Stimulated activated CD8-positive, alpha-beta memory T cell treated with anti-CD3 and anti-CD28 coated beads, Interleukin-4, amount 100 ng/mL, for 4 hours (primary cell): ENCODE measurements around the gene SPOCD1.

Source experiments
- DNase-seq, 2 donors: peaks; one replicate each; pipeline ENCODE4 v3.0.0-alpha.2; 2020; ENCODE audit warnings: low read depth in 2 of 2, low spot score in 1 of 2

SPOCD1 gene

GRCh38 chr1:31801458-31801857 is 14.4 kb downstream of the SPOCD1 start:
- DNase-seq: no peak

GRCh38 chr1:31800674-31800967 is 15.2 kb downstream of the SPOCD1 start:
- no peak for DNase-seq

GRCh38 chr1:31799895-31800673 is 15.7 kb downstream of the SPOCD1 start:
- no peak for DNase-seq

- no peak for DNase-seq
Measured at GRCh38 chr1:31799196-31799894, 16.5 kb downstream of the SPOCD1 start.

GRCh38 chr1:31798433-31799195 is 17.2 kb downstream of the SPOCD1 start:
- DNase-seq: no peak

- no peak for DNase-seq
Measured at GRCh38 chr1:31798086-31798432, 17.8 kb downstream of the SPOCD1 start.

DNA sequence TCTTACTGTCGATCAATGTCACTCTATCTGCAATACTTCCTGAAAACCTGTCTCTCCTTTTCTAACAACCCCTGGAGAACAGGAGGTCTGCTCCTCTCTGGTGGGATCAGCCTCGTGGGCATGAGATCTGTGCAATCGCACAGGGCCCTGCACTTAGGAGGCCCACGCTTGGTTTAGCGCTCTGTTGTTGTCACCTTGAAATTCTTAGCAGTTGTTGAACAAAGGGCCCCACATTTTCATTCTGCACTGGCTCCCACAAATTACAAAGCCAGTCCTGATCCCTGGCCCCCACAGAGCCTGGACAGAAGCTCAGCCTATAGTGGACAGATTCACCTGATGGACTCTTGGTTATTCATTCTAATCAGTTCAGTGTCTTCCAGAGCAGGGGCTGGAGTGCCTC is 18.6 kb downstream of the SPOCD1 start:
- no peak for DNase-seq

DNA sequence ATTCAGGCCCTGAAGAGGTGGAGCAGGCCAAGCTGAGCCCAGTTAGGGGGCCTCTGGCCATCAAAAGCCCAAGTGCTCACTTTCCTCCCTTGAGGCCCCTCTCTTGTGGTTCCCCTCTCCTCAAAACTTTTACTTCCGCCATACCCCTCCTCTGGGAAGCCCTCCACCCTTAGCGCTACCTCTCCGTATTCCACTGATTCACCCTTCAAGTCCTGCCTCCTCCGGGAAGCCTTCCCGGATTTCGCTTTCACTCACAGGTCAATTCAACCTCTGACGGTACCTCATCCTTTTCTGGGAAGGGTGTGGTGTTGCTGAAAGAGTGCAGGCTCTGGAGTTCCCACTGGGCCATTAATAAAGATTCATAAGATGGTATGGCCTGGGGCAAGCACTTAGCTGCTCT is 19.1 kb downstream of the SPOCD1 start:
- no peak for DNase-seq

GRCh38 chr1:31795801-31796621 is 19.8 kb downstream of the SPOCD1 start:
- DNase-seq: no peak

- no peak for DNase-seq
Measured at GRCh38 chr1:31795096-31795675, 20.6 kb downstream of the SPOCD1 start.

DNA sequence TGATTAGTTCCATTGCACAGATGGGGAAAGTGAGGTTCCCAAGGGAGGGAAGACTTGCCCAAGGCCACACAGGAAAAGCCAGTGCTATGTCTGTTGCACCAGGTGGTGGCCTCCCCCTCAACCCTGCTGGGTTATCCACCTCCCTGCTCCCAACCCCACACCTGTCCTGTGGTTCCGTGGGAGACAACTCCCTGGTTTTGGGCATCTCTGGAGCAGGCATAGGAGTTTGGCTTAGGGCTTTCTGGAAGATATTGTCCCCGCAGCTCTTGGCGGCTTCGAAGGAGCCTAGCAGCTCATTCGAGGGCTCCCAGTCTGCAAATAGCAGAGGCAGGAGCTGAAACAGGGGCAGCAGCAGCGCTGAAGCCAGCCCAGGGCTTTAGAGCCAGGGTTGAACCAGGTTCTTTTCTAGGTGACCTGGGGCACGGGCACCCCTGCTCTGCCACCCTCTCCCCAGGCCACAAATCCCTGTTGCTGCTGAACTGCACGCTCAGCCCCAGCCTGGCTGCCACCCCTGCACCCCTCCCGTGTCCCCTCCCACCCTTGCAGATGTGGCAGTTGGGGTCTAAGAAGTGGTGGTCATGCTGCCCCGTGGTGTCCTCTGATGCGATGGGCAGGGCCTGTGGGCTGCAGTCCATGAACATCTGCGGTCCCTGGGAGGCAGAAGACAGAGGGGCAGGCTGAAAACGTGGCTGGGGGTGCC is 22.1 kb downstream of the SPOCD1 start:
- no peak for DNase-seq

- no peak for DNase-seq
Measured at GRCh38 chr1:31793086-31793485, 22.7 kb downstream of the SPOCD1 start.

DNA sequence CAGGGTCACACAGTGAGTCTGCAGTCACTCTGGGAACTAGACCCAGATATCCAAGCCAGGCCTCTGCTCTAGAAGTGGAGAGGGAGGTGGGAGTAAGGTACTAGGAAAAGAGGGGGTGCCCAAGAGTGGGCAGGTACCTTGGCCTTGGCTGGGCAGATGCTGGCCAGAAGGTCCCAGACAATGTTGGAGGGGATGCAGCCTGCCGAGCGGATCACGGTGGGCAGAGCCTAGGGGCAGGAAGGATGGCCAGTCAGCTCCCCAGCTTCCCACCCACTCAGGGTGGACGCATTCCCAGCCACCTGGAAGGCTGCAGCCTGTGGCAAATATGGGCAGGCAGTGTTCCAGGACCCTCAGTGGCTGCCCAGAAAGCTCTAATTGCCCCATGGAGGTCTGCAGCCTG is 23.3 kb downstream of the SPOCD1 start:
- DNase-seq: no peak

DNA sequence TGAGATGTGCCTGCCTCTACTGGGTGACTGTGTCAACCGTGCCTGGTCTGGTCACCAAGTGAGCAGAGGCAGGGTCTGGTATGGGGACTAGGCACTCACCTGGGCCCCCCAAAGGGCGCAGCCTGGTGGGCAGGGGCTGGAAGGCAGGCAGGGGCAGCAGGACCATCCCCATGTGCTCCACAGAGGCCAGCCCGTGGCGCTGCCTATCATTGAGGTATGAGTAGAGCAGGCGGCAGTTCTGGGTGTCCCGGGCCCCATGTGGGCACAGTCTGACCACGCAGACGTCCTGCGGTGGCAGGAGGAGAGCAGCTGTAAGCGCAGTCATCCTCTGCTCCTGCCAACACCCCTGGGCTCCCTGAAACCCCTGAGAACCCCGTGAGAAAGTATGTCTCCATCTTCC is 23.7 kb downstream of the SPOCD1 start:
- DNase-seq: no peak

DNA sequence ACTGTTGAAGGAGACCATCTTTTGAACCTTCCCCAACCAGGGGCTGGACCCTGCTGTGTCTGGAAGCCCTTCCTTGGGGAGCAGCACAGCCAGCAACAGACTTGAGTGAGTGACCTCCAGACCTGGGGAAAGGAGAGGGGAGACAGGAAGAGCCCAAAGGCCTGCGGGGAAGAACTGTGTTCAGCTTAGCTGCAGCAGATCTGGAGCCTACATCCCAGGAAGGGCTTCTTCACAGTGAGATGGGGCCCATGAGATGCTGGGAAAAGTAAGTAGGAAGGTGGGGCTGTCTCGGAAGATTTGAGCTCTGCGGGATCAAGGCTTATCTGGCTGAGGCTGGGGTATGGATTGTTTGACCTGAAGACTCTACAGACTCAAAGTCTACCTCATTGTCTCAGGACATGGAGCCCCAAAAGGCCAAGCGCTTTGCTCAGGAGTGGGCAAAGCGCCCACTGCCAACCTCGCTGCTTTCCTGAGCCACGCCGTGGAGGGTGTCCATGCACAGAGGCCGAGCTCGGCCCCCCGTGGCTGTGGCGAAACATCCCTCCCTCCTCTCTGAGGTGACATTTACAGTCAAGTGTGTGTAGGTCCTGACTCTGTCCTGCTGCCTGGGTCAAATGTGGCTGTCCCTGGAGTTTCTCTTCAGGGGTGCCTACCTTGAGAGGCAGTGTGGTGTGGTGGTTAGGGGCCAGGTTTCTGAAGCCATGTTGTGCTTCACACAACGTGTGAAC is 24.5 kb downstream of the SPOCD1 start:
- DNase-seq: no peak

GRCh38 chr1:31790641-31791091 is 25.2 kb downstream of the SPOCD1 start:
- no peak for DNase-seq

- DNase-seq: no peak
Measured at GRCh38 chr1:31790140-31790539, 25.7 kb downstream of the SPOCD1 start.

- DNase-seq: peak; percentile 87 to 95
Measured at GRCh38 chr1:31789259-31790065, 26.4 kb downstream of the SPOCD1 start.

DNA sequence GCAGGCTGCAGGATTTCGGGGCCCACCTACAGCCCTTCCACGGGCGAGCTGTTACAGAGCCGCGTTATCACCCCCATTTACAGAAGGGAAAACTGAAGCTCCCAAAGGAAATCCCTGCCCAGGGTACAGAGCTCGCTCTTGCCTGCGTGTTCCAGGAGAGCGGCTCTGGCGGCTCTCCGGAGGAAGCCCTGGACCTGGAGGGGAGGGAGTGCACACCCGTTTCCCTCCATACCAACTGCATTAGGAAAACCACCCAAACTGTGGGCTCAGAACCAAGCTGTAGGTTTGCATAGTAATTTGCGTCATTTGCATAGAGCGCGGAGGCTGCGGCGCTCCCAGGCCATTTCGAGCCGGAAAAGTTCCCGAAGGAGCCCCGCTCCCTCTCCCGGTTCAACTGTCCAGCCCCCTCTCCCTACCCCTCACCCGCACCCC is 27.0 kb downstream of the SPOCD1 start:
- DNase-seq: no peak
